Measurements from ENCODE around the gene TFAP2C.
"Not testable (repeated sequence)": the region's sequence is repeated elsewhere in the genome, so short reads cannot be mapped to it uniquely, and the experiment has no call there.

Gene TFAP2C

DNA sequence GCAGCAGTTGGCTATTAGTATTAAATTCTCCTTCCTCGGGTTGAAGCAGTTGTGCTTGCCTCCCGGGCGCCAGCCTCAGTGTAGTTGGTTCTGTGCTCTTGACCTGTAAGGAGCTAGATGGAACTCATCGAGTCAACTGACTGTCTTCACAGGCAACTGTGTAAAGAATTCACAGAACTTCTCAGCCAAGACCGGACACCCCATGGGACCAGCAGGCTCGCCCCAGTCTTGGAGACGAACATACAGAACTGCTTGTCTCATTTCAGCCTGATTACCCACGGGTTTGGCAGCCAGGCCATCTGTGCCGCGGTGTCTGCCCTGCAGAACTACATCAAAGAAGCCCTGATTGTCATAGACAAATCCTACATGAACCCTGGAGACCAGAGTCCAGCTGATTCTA lies 8.5 kb downstream of the TFAP2C start:
- in situ Hi-C loops (cut with MboI; ENCODE audit: low sequenced_read_pairs): no loop called here

DNA sequence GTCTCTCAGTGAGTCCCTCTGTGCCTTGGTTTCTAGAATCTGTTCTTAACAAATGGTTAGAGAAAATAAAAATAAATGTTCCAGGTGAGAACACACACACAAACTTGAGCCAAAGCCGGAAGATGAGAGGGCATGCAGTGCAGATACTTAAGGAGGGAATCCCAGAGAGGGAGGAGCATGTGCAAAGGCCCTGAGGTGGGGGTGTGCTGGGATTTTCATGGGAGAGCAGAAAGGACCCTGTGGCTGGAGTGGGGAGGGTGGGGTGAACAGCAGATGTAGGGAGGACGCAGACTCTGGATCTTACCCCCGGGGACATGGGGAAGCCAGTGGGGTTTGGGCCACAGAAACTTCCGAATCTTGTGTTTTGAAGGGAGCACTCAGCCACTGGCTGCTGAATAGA lies 17.5 kb downstream of the TFAP2C start:
- in situ Hi-C loops (cut with MboI; ENCODE audit: low sequenced_read_pairs): no loop called here

DNA sequence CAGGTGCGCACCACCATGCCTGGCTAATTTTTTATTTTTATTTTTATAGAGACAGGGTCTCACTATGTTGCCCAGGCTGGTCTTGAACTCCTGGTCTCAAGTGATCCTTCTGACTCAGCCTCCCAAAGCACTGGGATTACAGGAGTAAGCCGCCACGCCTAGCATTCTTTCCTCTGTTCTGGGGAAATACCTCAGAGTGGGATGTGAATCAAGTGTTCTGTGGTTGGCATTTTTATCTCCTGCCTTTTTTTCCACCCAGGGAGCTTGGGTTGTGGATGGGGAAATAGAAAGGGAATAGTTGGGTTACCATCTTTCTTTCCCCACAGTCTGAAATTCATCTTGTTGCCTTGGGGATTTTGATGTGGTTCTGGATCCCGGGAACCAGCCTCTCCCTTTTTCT lies 24.1 kb downstream of the TFAP2C start:
- in situ Hi-C loops (cut with MboI; ENCODE audit: low sequenced_read_pairs): no loop called here

DNA sequence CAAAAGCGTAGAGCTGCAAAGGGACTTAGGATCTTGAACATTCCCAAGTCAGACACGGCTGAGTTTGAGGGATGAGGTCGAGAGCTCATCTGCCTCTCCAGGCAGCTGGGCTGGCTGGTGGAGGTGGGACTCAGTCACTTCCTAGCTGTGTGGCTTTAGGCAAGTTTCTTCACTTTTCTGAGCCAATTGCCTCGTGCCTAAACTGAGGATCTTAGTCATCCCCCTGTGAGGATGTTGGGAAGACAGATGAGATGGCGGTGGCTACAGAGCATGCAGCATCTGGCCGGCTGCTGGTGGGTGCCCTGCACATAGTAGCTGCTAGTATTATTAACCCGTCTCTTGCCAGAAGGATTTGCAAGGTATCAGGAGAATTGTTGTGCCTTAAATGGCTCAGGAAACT lies 27.5 kb downstream of the TFAP2C start:
- in situ Hi-C loops (cut with MboI; ENCODE audit: low sequenced_read_pairs): no loop called here

DNA sequence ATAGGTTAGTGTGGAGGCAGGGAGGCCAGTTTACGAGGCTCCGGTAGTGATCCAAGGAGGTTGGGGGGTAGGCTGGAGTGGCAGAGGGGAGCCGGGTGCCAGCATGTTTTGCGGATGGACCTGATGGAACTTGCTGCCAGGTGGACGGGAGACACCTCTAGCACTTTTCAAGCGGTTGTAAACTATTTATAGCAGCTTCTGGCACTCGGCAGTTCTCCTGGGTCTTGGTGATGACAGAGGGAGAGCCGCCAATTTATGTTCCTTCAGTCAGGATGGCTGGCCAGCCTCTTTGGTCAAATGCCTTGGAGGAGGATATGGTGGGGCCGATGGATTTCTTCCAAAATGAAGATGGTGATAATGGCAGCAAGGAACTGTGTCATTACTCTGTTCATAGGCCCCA lies 28.8 kb downstream of the TFAP2C start:
- in situ Hi-C loops (cut with MboI; ENCODE audit: low sequenced_read_pairs): no loop called here

DNA sequence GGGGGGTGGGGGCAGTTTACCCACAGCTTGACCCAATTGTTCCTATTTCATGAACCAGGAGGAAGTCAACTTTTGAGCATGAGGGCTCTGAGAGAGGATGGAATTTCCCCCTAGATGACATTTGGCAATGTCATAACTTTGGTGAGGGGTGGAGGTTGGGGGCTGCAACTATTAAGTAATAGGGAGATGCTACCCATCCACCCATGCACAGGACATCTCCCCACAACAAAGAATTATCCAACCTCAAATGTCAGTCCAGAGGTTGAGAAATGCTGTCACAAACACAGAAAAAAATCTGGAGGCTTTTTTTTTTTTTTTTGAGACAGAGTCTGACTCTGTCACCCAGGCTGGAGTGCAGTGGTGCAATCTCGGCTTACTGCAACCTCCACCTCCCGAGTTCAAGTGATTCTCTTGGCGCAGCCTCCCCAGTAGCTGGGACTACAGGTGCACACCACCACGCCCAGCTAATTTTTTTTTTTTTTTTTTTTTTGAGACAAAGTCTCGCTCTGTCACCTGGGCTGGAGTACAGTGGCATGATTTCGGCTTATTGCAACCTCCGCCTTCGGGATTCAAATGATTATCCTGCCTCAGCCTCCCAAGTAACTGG lies 29.3 kb downstream of the TFAP2C start:
- in situ Hi-C loops (cut with MboI; ENCODE audit: low sequenced_read_pairs): not testable (repeated sequence)

DNA sequence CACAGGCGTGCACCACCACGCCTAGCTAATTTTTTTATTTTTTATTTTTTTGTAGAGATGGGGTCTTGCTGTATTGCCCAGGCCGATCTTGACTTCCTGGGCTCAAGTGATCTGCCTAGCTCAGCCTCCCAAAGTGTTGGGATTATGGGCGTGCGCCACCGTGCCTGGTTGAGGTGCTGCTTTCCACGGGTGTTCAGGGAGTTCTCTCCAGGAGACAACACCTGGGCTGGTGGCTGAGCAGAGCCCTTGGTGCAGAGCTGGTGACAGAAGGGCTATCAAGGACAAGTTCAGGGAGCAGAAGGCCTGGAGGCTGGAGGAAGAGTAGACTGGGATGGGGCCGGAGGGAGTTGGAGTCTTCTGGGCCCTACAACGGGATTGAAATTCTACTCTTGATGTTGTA lies 34.6 kb downstream of the TFAP2C start:
- in situ Hi-C loops (cut with MboI; ENCODE audit: low sequenced_read_pairs): no loop called here

DNA sequence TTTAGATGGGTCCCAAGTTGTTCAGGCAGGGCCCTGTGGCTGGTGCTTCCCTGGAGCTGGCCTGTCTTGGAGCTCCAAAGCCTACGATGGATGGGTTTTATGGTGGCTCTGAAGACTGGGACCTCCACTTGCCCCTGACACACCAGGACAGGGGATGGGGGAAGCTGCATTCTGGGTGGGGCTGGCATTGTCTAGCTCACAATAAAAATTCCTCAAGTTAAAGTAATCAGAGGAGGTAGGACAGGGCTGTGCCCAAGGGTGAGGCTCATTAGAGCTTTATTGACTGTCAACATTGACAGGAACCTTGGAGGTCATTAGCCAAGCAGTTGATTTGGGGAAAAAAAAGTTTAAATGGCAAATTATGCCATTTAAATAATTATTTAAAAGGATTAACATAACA lies 35.7 kb downstream of the TFAP2C start:
- in situ Hi-C loops (cut with MboI; ENCODE audit: low sequenced_read_pairs): no loop called here

DNA sequence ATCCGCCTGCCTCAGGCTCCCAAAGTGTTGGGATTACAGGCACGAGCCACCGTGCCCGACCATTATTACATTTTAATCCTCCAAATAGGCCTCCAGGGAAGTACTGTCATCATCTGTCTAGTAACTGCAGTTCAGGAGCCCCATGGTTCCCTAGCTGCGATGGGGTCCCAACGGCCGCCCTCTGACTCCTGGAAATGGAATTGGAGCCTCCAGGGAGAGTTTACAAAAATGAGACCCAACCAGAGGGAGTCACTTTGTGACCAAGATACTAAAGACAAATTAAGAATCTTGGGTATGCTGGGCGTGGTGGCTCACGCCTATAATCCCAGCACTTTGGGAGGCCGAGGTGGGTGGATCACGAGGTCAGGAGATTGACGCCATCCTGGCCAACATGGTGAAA lies 36.7 kb downstream of the TFAP2C start:
- in situ Hi-C loops (cut with MboI; ENCODE audit: low sequenced_read_pairs): no loop called here

DNA sequence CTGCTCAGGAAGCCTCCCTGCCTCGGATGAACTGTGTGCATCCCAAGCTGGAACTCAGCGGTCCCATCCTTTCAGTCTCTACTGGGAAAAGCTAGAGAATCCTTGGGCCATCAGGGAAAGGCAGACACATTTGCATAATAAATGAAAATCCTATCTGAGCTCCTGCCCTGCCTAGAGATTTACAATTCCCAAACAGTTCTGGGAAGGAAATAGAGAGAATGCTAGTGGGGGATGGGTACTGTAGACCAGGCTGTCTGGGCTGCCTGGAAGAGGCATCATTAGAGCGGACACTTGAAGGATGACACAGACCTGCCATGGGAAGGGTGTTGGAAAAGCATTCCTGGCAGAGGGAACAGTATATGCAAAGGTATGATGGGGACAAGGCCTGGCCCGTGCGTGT lies 44.3 kb downstream of the TFAP2C start:
- in situ Hi-C loops (cut with MboI; ENCODE audit: low sequenced_read_pairs): no loop called here

DNA sequence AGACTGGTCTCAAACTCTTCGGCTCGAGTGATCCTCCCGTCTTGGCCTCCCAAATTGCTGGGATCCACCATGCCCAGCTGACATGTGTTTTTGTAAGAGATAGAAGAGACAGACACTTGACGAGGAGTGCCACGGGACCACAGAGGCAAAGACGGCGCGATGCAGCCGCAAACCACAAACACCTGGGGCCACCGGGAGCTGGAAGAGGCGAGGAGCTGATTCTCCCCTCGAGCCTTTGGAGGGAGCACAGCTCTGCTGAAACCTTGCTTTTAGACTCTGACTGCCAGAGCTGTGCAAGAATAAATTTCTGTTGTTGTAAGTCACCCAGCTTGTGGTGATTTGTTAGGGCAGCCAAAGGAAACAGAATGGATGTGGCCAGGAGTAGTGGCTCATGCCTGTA lies 46.9 kb downstream of the TFAP2C start:
- in situ Hi-C loops (cut with MboI; ENCODE audit: low sequenced_read_pairs): no loop called here

DNA sequence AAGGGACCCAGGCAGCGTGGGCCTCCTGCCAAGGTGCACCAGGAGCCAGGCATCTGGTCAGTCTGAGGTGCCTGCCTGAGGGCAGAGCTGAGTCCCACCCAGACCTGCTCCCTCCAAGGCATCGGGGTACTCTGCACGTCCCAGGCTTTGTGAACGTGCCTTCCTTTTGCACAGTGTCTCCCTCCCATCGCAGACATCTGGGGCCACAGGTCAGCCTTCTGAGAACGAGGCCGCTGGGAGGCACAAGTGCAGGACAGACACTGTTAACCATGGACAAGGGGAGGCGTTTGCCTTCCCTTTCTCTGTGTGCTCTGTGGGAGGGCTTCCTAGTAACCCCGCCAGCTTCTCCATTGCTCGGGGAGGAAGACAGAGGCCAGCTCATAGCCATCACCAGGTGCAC lies 47.6 kb downstream of the TFAP2C start:
- in situ Hi-C loops (cut with MboI; ENCODE audit: low sequenced_read_pairs): no loop called here

DNA sequence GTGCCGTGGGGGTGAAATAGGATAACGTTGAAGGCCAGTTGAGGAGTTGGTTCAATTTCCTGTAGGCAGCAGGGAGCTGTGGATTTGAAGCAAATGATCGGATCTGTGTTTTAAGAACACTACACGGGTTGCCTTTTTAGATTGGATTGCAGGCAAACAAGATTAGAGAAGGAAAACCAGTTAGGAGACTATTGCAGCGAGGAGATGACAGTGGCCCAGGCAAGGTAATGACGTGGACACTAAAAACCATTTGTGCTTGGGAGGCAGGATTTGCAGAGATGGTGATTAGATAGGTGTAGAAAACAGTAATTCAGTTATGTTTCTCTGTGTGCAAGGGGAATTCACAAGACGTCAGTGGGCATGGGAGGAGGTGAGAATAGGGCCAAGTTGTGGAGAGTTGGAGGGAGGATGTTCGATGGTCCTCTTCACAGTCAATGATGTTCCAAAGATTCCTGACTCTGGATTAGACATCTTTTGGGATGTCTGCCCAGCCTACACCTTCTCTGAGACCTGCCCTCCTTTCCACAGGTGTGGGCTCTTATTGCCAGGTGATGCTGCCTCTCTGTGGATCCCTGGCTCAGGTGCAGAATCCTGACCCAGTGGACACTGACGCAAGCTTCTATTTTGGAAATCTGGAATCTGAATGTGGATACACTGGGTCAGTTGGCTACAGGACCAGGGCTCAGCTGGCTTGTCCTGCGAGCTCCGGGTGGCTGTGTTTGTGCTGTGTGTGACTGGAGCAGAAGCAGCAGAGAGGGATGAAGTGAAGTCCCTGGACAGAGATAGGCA lies 54.2 kb downstream of the TFAP2C start:
- in situ Hi-C loops (cut with MboI; ENCODE audit: low sequenced_read_pairs): no loop called here

DNA sequence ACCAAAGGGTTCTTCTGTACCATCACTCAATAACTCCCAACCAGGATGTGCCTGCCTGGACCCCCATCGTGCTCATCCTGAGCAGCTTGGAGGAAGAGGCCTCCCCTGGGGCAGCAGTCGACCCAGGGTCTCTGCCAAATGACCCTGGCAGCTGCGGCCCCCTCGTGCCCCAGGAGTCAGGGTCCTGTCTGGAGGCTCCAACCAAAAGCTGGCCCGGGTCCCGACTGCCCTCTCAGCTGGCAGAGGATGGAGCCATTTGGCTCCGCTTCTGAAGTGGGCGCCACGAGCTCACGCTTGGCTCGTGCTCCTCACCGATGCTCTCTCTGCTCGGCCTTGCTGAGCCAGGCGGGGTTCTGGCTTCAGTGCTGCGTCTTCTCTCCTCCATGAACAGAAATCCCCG lies 56.8 kb downstream of the TFAP2C start:
- in situ Hi-C loops (cut with MboI; ENCODE audit: low sequenced_read_pairs): no loop called here

DNA sequence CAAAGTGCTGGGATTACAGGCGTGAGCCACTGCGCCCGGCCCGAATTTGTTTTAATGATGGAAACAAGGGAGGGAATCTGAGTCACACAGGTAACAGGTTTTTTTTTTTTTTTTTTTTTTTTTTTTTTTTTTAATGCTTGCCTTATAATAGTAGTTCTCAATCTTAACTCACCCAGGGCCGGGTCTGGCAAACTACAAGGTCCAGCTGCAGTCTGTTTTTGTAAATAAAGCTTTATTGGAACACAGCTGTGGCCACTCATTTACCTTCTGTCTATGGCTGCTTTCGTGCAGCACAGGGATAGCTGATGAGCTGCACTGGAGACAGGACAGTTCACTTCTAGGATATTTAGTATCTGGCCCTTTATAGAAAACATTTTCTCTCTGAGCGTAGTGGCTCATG lies 58.0 kb downstream of the TFAP2C start:
- in situ Hi-C loops (cut with MboI; ENCODE audit: low sequenced_read_pairs): no loop called here

DNA sequence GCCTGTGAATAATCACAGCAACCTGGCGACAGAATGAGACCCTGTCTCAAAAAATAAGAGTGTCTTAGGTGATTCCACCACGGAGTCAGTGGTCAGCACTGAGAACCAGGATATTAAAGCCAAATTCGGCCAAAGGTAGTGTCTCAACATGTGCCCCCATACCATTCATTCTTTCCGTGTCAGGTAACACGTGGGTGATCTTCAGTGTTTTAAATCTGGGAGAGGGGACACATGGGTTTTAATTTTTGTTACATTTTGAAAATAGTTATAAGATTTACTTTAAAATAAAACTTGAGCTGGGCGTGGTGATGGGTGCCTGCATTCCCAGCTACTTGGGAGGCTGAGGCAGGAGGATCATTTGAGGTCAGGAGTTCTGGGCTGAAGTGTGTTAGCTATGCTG lies 59.0 kb downstream of the TFAP2C start:
- in situ Hi-C loops (cut with MboI; ENCODE audit: low sequenced_read_pairs): no loop called here
